GF-D8 (cell line): ENCODE measurements around the gene VPS37B.
A peak's percentile ranks its signal among the peaks of the same experiment; 100 is the strongest.
"Not testable (repeated sequence)": the region's sequence is repeated elsewhere in the genome, so short reads cannot be mapped to it uniquely, and the experiment has no call there.

Experiments
- DNase-seq: peaks from one replicate; lab custom pipeline; 2025; lab: John Stamatoyannopoulos, UW

Gene VPS37B, protein sequence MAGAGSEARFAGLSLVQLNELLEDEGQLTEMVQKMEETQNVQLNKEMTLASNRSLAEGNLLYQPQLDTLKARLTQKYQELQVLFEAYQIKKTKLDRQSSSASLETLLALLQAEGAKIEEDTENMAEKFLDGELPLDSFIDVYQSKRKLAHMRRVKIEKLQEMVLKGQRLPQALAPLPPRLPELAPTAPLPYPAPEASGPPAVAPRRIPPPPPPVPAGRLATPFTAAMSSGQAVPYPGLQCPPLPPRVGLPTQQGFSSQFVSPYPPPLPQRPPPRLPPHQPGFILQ

DNA sequence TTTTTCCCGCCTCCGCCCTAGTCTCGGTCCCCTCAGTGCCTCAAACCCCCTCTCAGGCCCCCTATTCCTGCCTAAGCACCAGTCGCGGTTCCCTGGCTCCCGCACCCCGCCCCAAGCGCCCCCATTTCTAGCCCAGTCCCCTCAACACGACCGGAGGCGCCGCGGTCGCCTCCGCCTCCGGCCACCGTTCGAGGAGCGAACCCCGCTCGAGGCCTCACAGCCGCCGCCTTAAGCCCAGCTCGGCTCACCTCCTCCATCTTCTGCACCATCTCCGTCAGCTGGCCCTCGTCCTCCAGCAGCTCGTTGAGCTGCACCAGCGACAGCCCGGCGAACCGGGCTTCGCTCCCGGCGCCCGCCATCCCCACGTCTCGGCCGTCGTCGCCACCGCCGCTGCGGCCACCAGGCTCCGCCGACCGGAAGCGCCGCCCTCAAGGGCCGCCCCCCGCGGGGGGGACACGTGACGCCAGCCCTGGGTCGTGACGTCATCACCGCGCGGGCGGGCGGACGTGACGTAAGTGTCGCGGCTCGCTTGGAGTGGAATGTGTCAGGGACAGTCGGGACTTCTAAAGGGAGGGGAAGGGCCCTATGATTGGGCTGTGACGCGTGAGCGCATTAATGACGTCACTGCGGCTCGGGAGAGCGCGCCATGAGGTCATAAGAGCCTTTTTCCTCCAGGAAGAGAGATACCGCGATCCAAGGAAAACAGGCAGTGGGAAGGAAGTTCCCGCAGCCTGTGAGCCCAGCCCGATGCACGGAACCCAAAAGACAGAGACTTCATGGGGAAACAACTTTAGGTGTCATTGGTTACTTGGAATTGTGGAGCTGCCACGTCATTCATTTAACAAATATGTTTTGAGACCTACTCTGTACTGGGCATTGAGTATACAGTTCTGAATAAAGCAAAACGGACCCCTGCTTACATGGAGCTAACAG is at the start of gene VPS37B:
Gene VPS37B, minus strand, starts transcription at position 421 of the 933 bp plus-strand sequence. Its CDS starts 62 bp downstream, at position 359.
- DNase-seq = peak; percentile 19

DNA sequence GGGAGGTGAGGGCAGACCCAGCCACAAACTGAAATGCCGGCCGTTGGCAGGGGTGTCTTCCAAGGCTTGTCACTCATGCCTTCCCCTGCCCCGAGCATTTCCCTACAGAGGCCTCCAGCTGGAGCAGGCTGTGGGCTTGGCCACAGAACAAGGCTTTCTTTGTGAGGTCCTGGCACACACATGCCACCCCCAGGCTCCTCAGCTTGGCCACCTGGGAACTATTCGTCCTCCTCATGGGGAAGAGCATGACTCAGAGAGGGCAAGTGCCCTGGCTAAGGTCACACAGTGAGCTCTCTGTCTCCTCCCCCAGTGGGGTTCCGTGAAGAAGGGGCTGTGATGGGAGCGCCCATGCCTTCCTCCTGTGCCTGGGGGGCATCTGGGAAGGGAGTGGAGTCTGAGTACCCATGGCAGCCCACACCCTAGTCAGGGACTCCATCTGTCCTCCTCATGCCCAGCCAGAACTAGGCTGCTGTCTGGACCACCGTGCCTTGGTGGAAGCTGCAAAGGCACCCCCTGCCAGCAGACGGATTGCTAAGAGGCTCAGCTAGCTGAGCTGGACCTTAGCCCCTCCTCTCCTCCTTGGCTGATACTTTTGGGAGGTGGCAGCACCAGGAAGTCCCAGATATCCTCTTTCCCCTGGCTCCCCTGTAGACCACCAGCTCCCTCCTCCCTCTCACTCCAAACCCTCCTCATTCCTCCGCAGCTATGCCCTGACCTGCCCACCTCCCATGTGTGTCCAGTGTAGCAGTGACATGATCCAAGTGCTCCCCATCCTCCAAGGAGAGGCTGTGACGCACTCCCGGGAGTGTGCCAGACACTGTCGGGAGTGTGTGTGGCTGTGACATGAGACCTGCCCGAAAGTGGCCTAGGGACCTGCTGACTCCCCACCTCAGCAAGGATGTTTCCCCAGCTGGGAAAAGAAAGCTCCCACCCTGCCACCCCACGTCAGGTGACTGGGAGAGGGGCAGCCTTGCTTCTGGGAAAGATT is 49.0 kb upstream of the VPS37B start:
- DNase-seq = no peak

DNA sequence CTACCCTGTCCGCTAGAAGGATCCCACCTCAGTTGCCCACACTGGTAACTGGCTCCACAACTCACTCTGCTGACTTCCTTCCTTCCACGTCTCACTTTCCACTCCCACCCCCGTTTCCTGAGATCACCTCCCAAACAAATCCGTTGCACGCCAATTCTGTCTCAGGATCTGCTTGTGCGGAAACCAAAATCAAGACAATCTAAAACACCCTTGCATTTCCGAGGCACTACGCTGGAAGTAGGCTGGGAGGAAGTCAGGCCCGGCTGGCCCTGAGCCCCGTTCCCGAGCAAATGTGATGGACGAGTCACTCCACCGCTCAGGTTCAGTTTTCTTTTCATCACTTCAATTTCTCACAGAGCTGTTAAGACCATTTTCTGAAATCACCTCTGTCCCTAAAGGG is 47.3 kb upstream of the VPS37B start:
- no peak for DNase-seq

DNA sequence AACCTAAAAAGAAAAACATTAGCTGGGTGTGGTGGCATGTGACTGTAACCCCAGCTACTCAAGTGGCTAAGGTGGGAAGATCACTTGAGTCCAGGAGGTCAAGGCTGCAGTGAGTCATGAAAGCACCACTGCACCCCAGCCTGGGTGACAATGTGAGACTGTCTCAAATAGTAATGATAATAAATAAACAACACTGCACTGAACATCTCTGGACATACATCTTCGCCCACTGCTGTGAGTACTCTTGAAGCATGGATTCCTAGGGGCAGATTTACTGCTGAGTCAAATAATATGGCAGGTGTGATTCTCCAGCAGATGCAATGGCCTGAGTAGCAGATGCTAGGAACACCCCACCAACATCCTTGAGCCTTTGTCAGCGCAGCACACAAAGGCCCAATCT is 46.7 kb upstream of the VPS37B start:
- no peak for DNase-seq

DNA sequence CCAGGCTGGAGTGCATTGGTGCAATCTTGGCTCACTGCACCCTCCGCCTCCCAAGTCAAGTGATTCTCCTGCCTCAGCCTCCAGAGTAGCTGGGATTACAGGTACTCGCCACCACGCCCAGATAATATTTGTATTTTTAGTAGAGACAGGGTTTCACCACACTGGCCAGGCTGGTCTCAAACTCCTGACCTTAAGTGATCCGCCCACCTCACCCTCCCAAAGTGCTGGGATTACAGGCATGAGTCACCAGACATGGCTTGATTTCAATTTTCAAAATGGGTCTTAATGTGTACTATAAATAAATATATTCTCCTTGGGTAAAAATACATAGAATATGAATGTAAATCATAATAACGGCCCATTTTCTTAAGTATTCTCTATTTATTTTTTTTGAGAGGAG is 45.4 kb upstream of the VPS37B start:
- not testable (repeated sequence) for DNase-seq

DNA sequence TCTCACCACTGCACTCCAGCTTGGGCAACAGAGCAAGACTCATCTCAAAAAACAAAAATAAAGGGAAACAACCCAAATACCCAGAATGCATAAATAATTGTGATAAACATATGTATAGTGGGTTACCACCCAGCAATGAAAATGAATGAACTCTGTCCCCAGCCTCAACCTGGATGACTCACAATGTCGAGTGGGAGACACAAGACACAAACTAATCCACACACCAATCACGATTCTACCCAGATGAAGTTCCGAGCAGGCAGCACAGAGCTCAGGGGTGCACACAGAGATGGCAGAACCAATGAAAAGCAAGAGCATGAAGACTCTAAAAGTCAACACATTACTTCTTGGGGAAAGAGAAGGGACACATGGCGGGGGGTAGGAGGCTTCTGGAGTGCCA is 43.2 kb upstream of the VPS37B start:
- DNase-seq = no peak

DNA sequence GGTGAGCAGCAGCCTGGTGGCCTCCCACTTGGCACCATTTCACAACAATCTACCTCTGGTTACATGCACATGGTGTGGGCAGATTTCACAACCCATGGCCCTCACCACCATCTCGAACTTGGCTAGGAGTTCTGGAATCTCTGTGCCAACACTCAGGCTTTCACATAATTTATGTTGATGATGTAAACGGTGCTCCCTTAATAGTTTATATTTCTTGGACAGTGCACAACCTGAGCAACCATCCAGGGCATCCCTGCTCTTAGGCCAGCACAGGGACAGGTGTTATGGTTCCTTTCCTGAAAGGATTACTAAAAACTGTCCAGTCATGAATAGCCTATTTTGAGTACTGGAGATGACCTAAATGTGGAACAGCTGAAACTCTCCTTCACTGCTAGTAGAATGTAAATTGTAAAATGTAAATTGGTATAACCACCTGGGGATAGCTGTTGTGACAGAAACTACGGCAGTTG is 41.7 kb upstream of the VPS37B start:
- DNase-seq = peak; percentile 21

DNA sequence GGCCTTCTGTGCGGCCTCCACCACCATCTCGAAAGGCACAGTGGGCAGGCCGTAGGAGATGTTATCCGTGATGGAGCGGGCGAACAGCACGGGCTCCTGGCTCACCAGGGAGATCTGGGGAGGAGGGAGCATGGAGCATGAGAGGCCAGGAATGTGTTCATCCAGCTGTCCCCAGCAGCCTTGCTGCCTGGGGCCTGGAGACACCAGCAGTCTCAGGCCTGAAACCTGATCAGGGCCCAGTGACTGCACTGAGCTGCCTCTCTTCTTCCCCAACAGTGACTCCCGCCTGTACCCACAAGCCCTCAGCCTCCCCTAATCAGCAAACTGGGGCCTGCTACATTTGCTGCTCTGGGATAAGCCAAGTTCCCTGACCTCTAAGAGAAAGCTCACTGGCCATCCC is 39.4 kb upstream of the VPS37B start:
- DNase-seq = no peak

DNA sequence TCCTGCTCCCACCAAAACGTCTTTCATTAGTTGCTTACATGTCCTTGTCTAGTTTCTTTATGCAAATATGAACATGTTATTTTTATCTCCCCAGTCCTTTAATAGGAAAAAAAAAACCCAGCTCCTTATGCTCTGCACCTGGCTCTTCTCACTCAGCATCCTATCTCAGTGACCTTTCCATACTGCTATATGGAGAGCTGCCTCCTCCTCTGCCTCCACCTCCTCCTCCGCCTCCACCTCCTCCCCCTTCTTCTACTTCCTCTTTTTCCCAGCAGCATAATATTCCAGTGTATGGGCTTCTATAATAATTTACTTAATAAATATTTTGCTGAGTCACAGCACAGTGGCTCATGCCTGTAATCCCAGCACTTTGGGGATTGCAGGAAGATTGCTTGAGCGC is 38.8 kb upstream of the VPS37B start:
- no peak for DNase-seq

DNA sequence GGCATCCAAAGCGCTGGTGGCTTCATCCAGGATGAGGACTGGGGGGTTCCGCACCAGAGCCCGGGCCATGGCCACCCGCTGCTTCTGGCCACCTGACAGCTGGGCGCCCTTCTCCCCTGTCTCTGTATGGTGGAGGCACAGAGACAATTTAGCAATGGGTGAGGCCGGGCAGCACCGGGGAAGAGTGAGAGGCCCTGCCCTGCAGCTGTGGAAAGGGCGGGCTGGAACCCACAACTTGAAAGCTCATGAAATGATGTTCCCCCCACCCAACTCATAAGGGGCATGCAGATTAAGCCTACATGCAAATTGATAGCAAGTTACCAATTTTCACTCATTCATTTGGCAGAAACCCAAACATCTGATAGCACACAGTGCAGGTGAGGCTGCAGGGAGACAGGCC is 36.3 kb upstream of the VPS37B start:
- no peak for DNase-seq

DNA sequence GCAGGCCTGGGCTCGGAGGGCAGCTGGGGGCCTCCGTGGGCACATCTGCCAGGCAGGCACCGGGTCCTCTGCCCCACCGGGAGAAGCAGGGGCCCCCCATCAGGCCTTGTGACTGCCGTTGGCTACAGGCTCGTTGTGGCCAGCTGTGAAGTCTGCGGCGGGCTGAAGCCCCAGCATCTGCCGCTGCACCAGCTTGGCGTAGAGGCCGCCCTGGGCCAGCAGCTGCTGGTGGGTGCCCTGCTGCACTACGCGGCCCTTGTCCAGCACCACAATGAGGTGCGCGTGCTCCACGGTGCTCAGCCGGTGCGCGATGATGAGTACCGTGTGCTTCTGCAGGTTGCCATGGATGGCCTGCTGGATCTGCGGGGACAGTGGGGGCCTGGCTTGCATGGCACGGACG is 33.9 kb upstream of the VPS37B start:
- DNase-seq = no peak

DNA sequence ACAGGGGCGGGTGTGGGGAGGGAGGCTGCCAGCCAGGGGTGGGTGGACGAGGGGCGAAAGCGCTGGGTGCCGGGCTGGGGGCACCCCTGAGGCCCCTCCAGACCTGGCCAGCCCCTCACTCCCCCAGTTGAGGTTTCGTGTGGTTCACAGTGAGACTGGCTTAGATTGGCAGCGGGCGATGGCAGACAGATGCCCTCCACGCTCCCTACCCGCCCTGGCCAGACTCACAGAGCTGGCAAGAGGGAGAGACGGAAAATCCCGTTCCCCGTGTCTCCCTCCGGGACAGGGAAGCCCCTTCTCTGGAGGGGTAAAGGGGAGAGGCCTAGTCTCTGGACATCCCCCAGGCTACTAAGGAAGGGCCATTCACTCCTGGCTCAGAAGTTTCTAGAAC is 33.2 kb upstream of the VPS37B start:
- DNase-seq = no peak

DNA sequence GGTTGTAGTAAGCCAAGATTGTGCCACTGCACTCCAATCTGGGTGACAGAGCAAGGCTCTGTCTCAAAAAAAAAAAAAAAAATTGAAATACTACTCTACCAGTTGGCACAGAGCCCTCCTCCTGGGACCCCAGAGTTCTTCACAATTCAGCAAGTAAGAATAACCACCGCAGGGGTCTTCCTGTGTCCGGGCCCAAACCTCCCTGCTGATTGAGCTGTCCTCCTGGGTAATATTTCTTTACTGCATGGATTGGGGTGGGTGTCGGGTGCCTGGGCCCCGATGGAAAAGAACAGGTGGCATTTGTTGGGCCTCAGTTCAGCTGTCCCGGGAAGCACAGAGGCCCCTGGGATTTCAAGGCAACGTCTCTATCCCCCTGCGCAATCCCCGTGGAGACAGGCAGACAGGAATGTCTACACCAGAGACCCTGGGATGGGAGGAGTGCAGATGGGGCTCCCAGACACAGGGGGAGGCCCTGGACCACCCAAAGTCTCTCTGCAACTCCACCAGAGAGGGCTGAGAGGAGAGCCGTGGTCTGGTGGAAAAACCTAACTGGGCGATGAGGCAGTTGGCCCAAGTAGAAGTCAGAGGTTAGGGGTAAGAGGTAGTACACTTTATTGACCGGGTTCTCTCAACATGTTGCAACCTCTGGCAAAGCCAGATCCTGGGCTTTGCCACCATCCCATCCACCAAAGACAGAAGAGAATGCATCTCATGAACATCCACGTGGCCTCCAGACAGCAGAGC is 32.7 kb upstream of the VPS37B start:
- DNase-seq = no peak

DNA sequence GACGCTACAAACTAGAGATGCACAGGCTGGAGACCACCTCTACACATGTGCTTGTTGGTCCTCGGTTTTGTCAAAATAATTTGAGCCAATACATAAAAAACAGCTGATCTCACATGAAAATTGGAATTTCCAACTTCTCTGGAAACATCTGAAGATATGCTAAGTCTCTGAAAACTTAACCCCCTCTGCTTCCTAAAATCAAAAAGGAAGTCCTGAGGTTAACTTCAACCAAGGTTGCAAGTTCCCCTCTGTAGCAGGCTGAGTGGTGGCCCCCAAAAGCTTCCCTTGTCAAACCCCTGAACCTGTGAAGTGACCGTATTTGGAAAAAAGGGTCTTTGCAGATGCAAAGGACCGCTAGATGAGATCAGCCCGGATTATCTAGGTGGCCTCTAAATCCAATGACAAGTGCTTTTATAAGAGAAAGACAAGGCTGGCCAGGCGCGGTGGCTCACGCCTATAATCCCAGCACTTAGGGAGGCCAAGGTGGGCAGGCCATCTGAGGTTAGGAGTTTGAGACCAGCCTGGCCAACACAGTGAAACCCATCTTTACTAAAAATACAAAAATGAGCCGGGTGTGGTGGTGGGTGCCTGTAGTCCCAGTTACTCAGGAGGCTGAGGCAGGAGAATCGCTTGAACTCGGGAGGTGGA is 32.0 kb upstream of the VPS37B start:
- DNase-seq = no peak

DNA sequence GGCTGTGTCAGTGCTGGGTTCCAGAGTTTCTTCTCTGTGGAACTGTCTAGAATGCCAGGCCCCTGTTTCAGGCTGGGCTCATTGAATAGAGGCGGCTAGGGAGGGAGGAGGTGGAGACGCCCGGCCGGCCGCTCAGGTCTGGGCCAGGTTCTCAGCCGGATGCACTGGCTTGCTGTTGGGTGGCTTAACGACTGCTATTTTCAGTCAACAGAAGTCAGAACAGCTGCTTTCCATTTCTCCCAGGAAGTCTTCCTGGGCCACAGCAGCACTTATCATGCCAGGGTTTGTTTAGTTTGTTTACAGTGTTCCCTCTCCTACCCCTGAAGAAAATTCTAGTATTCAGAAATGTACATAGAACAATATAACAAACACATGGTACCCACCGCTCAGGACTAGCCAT is 26.0 kb upstream of the VPS37B start:
- no peak for DNase-seq

DNA sequence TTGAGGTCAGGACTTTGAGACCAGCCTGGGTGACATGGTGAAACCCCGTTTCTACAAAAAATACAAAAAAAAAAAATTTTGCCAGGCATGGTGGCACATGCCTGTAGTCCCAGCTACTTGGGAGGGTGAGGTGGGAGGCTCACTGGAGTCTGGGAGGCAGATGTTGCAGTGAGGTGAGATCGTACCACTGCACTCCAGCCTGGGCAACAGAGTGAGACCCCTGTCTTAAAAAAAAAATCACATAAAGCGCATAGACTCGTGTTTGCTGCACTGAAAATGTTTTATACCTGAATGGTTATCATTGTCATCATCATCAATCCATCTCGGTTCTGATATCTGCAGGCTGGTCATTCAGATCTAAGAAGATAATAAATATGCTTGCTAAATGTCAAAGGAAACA is 24.8 kb upstream of the VPS37B start:
- DNase-seq = no peak

DNA sequence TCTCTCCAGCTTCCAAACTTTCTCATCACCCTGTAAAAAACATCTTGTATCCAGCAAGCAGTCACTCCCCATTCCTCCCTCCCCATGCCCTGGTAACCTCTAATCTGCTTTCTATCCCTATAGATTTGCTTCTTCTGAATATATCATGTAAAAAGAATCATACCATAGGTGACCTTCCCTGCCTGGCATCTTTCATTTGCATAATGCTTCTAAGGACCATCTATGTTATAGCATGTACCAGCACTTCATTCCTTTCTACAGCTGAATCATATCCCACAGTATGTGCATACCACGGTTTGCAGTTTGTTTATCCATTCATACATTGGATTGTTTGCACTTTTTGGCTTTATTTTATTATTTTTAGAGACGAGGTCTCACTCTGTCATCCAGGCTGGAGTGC is 22.9 kb upstream of the VPS37B start:
- DNase-seq = no peak

DNA sequence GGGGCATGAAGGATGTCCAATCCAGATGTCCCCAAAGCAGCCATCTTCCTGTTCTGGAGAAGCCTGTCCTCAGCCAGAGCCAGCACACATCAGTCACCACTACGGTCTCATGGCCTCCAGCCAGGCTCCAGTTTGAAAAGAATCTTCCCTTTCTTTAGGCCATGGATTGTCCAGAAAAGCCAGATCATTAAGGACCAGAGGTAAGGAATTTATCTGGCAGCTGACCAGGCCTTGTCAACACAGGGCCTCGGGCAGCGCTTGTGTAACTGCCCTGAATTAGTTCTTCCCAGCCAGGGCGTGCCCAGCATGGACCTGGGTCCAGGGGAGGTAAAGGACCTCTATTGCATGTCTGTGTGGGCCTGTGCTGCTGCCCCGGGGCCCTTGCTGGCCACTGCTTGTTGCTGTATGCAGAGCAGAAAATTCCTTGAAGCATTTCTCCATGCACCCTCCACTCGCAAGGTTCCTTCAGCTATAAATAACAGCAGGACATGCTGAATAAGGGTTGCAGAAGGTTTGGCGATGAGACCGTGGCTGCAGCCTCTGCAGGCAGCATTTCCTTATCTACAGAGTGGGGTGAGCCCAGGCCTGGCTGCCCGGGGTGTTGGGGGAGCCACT is 21.7 kb upstream of the VPS37B start:
- DNase-seq = no peak

DNA sequence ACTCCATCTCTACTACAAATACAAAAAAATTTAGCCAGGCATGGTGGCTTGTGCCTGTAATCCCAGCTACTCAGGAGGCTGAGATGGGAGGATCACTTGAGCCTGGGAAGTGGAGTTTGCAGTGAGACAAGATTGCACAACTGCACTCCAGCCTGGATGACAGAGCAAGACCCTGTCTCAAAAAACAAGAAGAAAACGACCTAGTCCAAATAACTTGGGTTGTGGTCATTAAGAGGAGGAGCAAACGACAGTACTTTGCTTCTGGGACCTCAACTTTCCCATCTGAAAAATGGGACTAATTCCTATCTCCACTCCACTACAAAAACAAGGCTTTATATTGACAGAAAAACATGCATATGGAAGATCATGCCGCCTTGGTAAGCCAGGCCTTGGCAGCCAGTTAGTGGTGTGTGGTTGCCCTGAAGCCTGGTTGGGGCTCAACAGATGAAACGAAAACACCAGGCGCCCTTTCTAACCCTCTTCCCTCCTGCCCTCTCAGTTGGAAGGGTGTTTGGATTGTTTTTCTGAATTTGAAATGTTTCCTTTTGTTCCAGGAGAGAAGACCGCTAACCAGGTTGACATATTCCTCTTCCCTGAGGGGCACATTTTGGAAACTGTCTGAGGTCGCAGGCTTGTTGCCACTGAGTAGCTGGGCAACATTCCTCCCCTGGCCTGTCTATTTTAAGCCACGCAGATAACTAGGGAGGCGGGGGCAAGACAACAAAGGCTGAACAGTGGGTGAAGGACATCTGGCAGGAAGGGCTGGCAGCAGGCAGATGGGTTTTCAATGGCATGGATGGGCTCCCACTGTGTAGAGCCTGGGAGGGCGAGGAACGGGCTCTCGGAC is 13.7 kb upstream of the VPS37B start:
- no peak for DNase-seq
